ENCODE measurements around the gene BMP15.

Gene BMP15

GRCh38 chrX:50910685-50911176, at the start of gene BMP15:
BMP15 (plus strand) TSS chrX:50910735; CDS start chrX:50910784, 49 bp downstream.
- no peak for DNase-seq

DNA sequence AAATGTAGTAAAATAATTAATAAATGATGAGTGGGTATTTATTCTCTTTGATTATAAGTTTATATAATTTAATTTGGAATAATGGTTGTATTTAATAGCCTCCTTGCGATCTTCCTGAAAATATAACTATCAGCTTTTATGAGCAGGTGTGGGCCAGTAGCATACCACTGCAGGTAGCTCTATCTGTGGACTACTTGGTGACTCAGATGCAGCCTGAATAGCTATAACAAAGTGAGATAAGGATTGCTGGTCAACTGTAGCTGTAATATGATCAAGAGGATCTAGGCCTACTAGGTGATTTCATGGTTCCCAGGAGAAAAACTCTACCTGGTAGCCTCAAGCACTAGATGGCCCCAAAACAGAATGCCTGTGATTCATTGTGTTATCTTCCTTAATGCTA, 47.1 kb upstream of the BMP15 start:
- DNase-seq = no peak

- DNase-seq = no peak
Measured at GRCh38 chrX:50865311-50865710, 45.2 kb upstream of the BMP15 start.

DNA sequence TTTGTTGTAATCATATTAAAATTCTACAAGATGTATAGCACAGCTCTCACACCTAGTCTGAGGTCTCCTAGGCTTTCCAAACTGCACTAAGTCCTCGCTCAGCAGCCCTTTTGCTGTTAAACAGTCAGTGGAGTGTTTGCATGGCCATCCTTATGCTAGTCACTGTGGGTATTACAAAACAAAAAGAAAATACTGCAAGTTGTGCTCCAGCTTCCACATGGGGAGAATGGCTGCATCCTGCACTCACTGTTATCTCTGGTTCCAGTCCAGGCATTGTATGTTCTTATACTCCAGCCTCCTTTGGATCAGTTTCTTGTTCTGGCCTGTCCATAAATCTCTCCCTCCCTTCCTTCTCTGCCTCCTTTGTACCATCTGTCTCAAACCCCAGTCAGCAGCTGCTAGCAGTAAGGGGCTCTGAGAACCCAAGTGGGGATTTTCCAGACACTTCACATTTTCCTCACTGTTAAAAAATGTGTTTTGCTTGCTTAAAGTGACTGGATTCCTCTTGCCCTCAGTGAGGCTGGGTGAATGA, 38.5 kb upstream of the BMP15 start:
- DNase-seq = no peak

- DNase-seq = no peak
Measured at GRCh38 chrX:50874876-50875275, 35.7 kb upstream of the BMP15 start.

DNA sequence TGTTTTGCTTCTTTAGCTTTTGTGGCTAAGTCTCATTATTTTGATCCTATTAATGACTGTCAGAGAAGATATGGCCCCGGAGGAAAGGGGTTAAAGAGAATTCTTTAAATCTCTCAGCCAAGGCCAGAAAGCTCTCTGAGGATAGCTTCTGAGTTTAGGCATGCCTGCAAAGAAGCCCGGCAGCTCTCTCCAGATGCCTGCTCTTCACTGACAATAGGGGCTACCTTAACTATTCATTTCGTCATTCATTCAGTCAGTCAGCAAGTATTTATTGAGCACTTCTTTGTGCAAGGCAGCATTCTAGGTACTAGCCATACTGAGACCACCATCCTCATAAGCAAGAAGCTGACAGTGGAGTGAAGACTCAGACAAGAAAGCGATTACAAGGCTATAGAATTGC, 34.0 kb upstream of the BMP15 start:
- DNase-seq = no peak

GRCh38 chrX:50877310-50877709, 33.2 kb upstream of the BMP15 start:
- DNase-seq = no peak

GRCh38 chrX:50881028-50881427, 29.5 kb upstream of the BMP15 start:
- DNase-seq = no peak

DNA sequence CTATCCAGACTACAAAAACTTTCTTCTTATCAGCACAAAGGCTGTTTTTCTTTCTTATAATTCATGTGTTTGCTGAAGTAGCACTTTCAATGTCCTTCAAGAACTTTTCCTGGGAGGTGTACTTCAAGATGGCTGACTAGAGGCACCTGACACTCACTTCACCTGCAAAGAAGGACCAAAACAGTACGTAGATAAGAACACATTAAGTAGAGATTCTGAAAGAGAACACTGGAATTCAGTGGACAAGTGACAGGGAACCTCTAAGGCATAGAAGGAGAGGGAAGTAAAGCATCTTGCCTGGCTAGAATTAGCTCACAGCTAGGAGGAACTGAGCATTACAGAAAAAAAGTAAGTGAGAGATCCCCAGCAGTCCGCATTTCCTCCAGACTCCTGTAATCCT, 21.7 kb upstream of the BMP15 start:
- DNase-seq = no peak

DNA sequence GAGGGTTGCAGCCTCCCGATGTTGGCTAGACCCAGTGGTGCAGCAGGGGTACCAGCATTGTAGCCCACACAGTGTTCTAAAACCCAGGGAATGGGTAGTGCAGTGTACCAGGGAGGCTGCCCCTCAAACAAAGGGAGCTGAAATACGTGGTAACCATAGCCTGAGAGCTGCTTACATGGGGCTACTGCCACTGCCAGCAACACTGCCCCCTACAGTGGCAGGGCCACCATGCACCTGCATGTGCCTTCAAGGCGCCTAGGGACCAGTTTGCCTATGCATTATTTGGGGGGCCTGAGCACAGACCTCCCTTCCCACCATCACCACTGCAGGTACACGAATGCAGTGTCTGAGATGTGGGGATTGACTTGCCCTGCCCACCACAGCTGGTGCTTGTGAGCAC, 21.0 kb upstream of the BMP15 start:
- DNase-seq = no peak

- no peak for DNase-seq
Measured at GRCh38 chrX:50893047-50893446, 17.5 kb upstream of the BMP15 start.

GRCh38 chrX:50893466-50893865, 17.1 kb upstream of the BMP15 start:
- DNase-seq = no peak

- no peak for DNase-seq
Measured at GRCh38 chrX:50905334-50905733, 5.2 kb upstream of the BMP15 start.

- DNase-seq = no peak
Measured at GRCh38 chrX:50913520-50913919, 3.0 kb downstream of the BMP15 start.

GRCh38 chrX:50920132-50920531, 9.6 kb downstream of the BMP15 start:
- DNase-seq = no peak

DNA sequence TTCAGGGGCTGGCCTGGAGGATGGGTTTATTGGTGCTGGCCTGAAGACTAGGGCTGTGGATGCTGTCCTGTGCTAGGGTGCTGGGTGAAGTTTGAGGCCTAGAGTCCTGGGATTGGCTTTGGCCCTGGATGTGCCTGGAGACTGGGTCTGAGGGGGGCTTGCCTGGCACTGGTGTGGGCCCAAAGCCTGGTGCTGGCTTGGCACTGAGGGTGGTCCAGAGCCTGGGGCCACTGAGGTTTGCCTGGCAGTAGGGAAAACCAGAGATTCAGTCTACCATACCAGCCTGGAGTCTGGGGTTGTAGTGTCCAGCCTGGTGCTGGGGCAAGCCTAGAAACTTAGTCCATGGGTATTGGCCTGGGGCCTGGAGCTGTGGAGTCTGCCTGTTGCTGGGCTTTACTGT, 16.6 kb downstream of the BMP15 start:
- DNase-seq = no peak

GRCh38 chrX:50941638-50942037, 31.1 kb downstream of the BMP15 start:
- DNase-seq = no peak

GRCh38 chrX:50942471-50942870, 31.9 kb downstream of the BMP15 start:
- DNase-seq = no peak

DNA sequence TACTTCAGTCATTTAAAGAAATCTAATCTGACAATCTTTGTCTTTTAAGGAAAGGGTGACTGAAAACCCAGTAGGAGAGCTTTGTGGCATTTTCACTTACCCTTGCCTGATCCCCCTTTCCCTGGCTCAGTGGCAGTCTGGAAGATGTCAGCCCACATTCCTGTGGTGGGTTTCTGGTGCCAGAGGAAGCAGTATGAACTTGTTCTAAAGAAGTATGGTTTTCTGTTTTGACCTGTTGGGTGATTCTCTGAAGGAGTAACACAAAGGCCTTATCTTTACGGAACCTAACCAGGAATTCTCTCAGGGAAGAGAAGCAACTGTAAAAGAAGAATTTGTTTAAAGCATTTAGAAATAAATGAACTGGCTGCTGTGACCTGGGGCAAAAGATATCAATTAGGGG, 41.9 kb downstream of the BMP15 start:
- no peak for DNase-seq

DNA sequence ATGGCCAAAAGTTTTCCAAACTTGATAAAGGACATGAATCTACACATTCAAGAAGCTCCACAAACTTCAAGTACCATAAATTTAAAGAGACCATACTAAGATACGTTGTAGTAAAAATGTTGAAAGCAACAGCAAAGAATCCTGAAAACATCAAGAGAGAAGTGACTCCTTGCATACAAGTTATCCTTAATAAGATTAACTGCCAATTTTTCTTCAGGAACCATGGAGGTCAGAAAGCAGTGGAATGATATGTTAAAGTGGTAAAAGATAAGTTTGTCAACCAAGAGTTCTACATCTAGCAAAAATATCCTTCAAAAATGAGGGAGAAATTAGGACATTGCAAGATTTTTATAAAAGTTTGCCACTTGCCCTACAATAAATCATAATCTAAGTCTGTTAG, 43.3 kb downstream of the BMP15 start:
- DNase-seq = no peak

DNA sequence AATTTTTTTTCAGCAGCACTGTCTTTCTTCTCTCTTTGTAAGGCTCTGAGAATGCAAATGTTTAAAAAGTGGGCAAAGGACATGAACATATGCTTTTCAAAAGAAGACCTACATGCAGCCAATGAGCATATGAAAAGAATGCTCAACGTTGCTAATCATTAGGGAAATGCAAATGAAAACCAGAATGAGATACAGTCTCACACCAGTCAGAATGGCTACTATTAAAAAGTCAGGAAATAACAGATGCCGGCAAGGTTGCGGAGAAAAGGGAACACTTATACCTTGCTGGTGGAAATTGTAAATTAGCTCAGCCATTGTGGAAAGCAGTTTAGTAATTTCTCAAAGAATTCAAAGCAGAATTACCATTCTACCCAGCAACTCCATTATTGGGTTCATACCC, 51.6 kb downstream of the BMP15 start:
- no peak for DNase-seq

GRCh38 chrX:50963842-50964241, 53.3 kb downstream of the BMP15 start:
- no peak for DNase-seq

All from NCI-H510A treated with DMSO at 0.1 percent for 48 hours (cell line).